Osteoblast (primary cell): ENCODE data around the gene SUMO4. TPM values are rescaled to one million over a fixed set of nuclear protein-coding genes. Genes with fewer than 3 reads are reported as not detected.

Experiments used
- DNase-seq: peaks from one replicate; pipeline ENCODE4 v3.0.0; 2011; ENCODE audit warnings: low spot score, mixed read lengths; ENCODE audit not compliant: insufficient read length; ENCODE audit errors: missing footprints
- H2AFZ ChIP-seq: 2 replicates; pipeline ENCODE4 v1.6.0; 2011; ENCODE audit warnings: mild to moderate bottlenecking, low read length
- H3K27ac ChIP-seq: 2 replicates; pipeline ENCODE4 v1.5.1; 2011; ENCODE audit warnings: mild to moderate bottlenecking, low read depth, low read length, moderate library complexity
- H3K27me3 ChIP-seq: 2 replicates; pipeline ENCODE4 v1.6.0; 2012; ENCODE audit warnings: mild to moderate bottlenecking, control low read depth, inconsistent platforms, low read length, moderate library complexity; ENCODE audit not compliant: insufficient read depth
- H3K36me3 ChIP-seq: 2 replicates; pipeline ENCODE4 v1.5.1; 2011; ENCODE audit warnings: mild to moderate bottlenecking, low read length, control low read depth, moderate library complexity; ENCODE audit not compliant: insufficient read depth
- H3K4me1 ChIP-seq: 2 replicates; pipeline ENCODE4 v1.5.1; 2011; ENCODE audit warnings: mild to moderate bottlenecking, low read length, control low read depth, moderate library complexity; ENCODE audit not compliant: insufficient read depth
- H3K4me2 ChIP-seq: 2 replicates; pipeline ENCODE4 v1.6.0; 2011; ENCODE audit warnings: mild to moderate bottlenecking, low read length; ENCODE audit not compliant: insufficient read depth
- H3K4me3 ChIP-seq: fragments of 200-600 bp; sonication (generic); 3 replicates; pipeline ENCODE4 v1.5.1; 2012; ENCODE audit warnings: mild to moderate bottlenecking, low read length, inconsistent platforms; ENCODE audit not compliant: insufficient read depth
- H3K79me2 ChIP-seq: 2 replicates; pipeline ENCODE4 v1.6.0; 2012; ENCODE audit warnings: mild to moderate bottlenecking, low read length, control low read depth, inconsistent platforms; ENCODE audit not compliant: insufficient read depth
- H3K9me3 ChIP-seq: 2 replicates; pipeline ENCODE4 v1.5.1; 2011; ENCODE audit warnings: low read depth, low read length, control low read depth
- H4K20me1 ChIP-seq: 2 replicates; pipeline ENCODE4 v1.6.0; 2012; ENCODE audit warnings: mild to moderate bottlenecking, low read length, control low read depth; ENCODE audit not compliant: insufficient read depth
- CTCF ChIP-seq: IDR thresholded peaks from 2 replicates; pipeline ENCODE4 v1.5.1; 2011; ENCODE audit warnings: mild to moderate bottlenecking, low read depth, low read length, moderate library complexity; ENCODE audit errors: extremely low read depth
- total RNA-seq: library from RNA; depleted of rRNA; stranded (reverse); fragments of >200 nt; gene quantifications from 2 replicates; pipeline ENCODE4 v1.2.3, GENCODE V29; 2012

Gene SUMO4
- total RNA-seq, 1 donor: 3.6 TPM

- peak; percentile 76 for DNase-seq
- Histone ChIP-seq H3K4me3 (no peak overlapping the region), H3K4me2 (no peak overlapping the region), H3K4me1 (peaks cover 16% of the 10 kb centered on the region), H4K20me1 (no peaks in the 10 kb centered on the region), H3K36me3 (no peaks in the 10 kb centered on the region), H3K79me2 (no peaks in the 10 kb centered on the region), H3K9me3 (no peaks in the 10 kb centered on the region), H3K27me3 (no peaks in the 10 kb centered on the region), H3K27ac (no peak overlapping the region), H2AFZ (no peak overlapping the region)
- TF ChIP-seq CTCF: no peak
Observed at GRCh38 chr6:149429427-149430360, 29.6 kb downstream of the SUMO4 start.

- Histone ChIP-seq H3K4me1 (peaks cover 16% of the 10 kb centered on the region), H4K20me1 (no peaks in the 10 kb centered on the region), H3K4me3 (peak overlapping the region; percentile 40), H3K36me3 (no peaks in the 10 kb centered on the region), H3K79me2 (no peaks in the 10 kb centered on the region), H3K4me2 (peak overlapping the region; percentile 68), H2AFZ (peak overlapping the region; percentile 73), H3K9me3 (no peaks in the 10 kb centered on the region), H3K27ac (peak overlapping the region; percentile 41), H3K27me3 (no peaks in the 10 kb centered on the region)
- TF ChIP-seq CTCF: peak; percentile 93
- DNase-seq: peak; percentile 98
Observed at GRCh38 chr6:149431905-149432775, 32.1 kb downstream of the SUMO4 start.

GRCh38 chr6:149433405-149433804 lies 33.3 kb downstream of the SUMO4 start:
- no peak overlapping the region for H3K27ac ChIP-seq
- no peak for DNase-seq
- no peaks in the 10 kb centered on the region for H3K9me3 ChIP-seq
- peaks cover 16% of the 10 kb centered on the region for H3K4me1 ChIP-seq
- H3K79me2 ChIP-seq: no peaks in the 10 kb centered on the region
- TF ChIP-seq CTCF: no peak
- H3K27me3 ChIP-seq: no peaks in the 10 kb centered on the region
- H3K36me3 ChIP-seq: no peaks in the 10 kb centered on the region
- H3K4me2 ChIP-seq: no peak overlapping the region
- H4K20me1 ChIP-seq: no peaks in the 10 kb centered on the region
- no peak overlapping the region for H3K4me3 ChIP-seq
- no peak overlapping the region for H2AFZ ChIP-seq
